ENCODE data around the gene PCDH9. TPM values are rescaled to one million over a fixed set of nuclear protein-coding genes. Genes with fewer than 3 reads are reported as not detected.

The PCDH9 gene
- total and polyA plus RNA-seq, 2 of the 13 experiments (the other 11 are each of a cell fraction or from before 2014, with no cell fraction given): 0.09 TPM; not detected in 1

DNA sequence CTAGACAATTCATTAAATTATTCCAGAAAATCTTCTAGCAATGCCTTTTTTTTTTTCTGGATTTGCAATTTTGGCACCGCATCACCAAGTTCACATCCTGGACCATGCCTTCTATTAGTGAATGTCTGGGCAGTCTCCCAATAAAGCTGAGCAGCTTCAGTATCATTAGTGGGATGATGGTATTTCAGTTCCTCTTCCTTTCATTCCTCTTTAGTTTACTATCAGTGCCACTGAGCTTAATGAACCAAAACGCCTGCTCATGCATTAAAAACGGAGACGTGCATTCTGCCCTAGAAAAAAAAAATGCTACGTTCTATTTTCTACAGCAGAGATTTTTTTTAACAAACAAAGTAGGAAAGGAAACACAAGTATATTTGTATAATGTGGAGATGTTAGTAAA, 343.0 kb downstream of the PCDH9 start (continued):
- TF ChIP-seq, protein P1, sequence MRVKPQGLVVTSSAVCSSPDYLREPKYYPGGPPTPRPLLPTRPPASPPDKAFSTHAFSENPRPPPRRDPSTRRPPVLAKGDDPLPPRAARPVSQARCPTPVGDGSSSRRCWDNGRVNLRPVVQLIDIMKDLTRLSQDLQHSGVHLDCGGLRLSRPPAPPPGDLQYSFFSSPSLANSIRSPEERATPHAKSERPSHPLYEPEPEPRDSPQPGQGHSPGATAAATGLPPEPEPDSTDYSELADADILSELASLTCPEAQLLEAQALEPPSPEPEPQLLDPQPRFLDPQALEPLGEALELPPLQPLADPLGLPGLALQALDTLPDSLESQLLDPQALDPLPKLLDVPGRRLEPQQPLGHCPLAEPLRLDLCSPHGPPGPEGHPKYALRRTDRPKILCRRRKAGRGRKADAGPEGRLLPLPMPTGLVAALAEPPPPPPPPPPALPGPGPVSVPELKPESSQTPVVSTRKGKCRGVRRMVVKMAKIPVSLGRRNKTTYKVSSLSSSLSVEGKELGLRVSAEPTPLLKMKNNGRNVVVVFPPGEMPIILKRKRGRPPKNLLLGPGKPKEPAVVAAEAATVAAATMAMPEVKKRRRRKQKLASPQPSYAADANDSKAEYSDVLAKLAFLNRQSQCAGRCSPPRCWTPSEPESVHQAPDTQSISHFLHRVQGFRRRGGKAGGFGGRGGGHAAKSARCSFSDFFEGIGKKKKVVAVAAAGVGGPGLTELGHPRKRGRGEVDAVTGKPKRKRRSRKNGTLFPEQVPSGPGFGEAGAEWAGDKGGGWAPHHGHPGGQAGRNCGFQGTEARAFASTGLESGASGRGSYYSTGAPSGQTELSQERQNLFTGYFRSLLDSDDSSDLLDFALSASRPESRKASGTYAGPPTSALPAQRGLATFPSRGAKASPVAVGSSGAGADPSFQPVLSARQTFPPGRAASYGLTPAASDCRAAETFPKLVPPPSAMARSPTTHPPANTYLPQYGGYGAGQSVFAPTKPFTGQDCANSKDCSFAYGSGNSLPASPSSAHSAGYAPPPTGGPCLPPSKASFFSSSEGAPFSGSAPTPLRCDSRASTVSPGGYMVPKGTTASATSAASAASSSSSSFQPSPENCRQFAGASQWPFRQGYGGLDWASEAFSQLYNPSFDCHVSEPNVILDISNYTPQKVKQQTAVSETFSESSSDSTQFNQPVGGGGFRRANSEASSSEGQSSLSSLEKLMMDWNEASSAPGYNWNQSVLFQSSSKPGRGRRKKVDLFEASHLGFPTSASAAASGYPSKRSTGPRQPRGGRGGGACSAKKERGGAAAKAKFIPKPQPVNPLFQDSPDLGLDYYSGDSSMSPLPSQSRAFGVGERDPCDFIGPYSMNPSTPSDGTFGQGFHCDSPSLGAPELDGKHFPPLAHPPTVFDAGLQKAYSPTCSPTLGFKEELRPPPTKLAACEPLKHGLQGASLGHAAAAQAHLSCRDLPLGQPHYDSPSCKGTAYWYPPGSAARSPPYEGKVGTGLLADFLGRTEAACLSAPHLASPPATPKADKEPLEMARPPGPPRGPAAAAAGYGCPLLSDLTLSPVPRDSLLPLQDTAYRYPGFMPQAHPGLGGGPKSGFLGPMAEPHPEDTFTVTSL (CRISPR knock-in tag; IDR thresholded peaks at IDR 0.05; ENCODE audit: borderline replicate concordance): no peak
- TF ChIP-seq CBX5 (CRISPR knock-in tag; IDR thresholded peaks at IDR 0.05; ENCODE audit: borderline replicate concordance): no peak
- TF ChIP-seq RXRA (CRISPR knock-in tag; IDR thresholded peaks at IDR 0.05): no peak
- no peak for TF ChIP-seq ZHX1 (CRISPR knock-in tag; IDR thresholded peaks at IDR 0.05; ENCODE audit: low read depth)
- no peak for TF ChIP-seq POLR2A (IDR thresholded peaks at IDR 0.05; ENCODE audit: insufficient read depth in 1 of 2, low read depth in 2 of 2, low read length in 2 of 2)
- TF ChIP-seq CCDC6 (CRISPR knock-in tag; IDR thresholded peaks at IDR 0.05): no peak
- TF ChIP-seq SMAD9 (CRISPR knock-in tag; IDR thresholded peaks at IDR 0.05): no peak
- TF ChIP-seq ZNF484 (CRISPR knock-in tag; IDR thresholded peaks at IDR 0.05; ENCODE audit: borderline replicate concordance, low read depth): no peak
- TF ChIP-seq ZNF232 (CRISPR knock-in tag; IDR thresholded peaks at IDR 0.05; ENCODE audit: borderline replicate concordance): no peak
- TF ChIP-seq KAT8 (CRISPR knock-in tag; IDR thresholded peaks at IDR 0.05): no peak
- no peak for TF ChIP-seq ZNF850 (CRISPR knock-in tag; conservative IDR thresholded peaks at IDR 0.05)
- TF ChIP-seq HMGA1 (CRISPR knock-in tag; conservative IDR thresholded peaks at IDR 0.05): no peak
- no peak for TF ChIP-seq SNAPC2 (CRISPR knock-in tag; IDR thresholded peaks at IDR 0.05)
